ENCODE data around the gene COL5A1. TPM values are rescaled to one million over a fixed set of nuclear protein-coding genes. Genes with fewer than 3 reads are reported as not detected.

COL5A1 gene
- total RNA-seq, 4 donors from 2014 or later = 1.6 to 2.8 (median 2.3) TPM

GRCh38 chr9:134688231-134688630, 46.6 kb downstream of the COL5A1 start:
- in situ Hi-C loops (cut with MboI; ENCODE audit: low sequenced_read_pairs in 4 of 4) (no loop called here), intact Hi-C loops (cut with DNase I; ENCODE audit: low total_unique reads) (no loop called here)

GRCh38 chr9:134688661-134689320, 47.2 kb downstream of the COL5A1 start:
- Histone ChIP-seq H3K36me3 (no peaks in the 10 kb centered on the region), H3K4me3 (no peak overlapping the region), H3K27me3 (no peaks in the 10 kb centered on the region), H3K4me1 (no peaks in the 10 kb centered on the region), H3K27ac (no peak overlapping the region), H3K9me3 (no peaks in the 10 kb centered on the region)
- intact Hi-C loops (cut with DNase I; ENCODE audit: low total_unique reads) = no loop called here
- no peak for ATAC-seq
- no peak for DNase-seq
- no peak for TF ChIP-seq POLR2A (IDR thresholded peaks at IDR 0.05)
- TF ChIP-seq CTCF (IDR thresholded peaks at IDR 0.05 in 4 of 5, conservative IDR thresholded peaks at IDR 0.05 in 1 of 5) = no peak
- in situ Hi-C loops (cut with MboI; ENCODE audit: low sequenced_read_pairs in 4 of 4) = no loop called here

More at GRCh38 chr9:134688231-134688630, 46.6 kb downstream of the COL5A1 start:
- no peaks in the 10 kb centered on the region for H3K9me3 ChIP-seq
- H3K4me3 ChIP-seq = no peak overlapping the region
- DNase-seq = no peak
- no peaks in the 10 kb centered on the region for H3K27me3 ChIP-seq
- H3K4me1 ChIP-seq = no peaks in the 10 kb centered on the region
- no peaks in the 10 kb centered on the region for H3K36me3 ChIP-seq
- no peak for ATAC-seq
- TF ChIP-seq POLR2A (IDR thresholded peaks at IDR 0.05) (no peak), CTCF (IDR thresholded peaks at IDR 0.05 in 4 of 5, conservative IDR thresholded peaks at IDR 0.05 in 1 of 5) (no peak)
- no peak overlapping the region for H3K27ac ChIP-seq

DNA sequence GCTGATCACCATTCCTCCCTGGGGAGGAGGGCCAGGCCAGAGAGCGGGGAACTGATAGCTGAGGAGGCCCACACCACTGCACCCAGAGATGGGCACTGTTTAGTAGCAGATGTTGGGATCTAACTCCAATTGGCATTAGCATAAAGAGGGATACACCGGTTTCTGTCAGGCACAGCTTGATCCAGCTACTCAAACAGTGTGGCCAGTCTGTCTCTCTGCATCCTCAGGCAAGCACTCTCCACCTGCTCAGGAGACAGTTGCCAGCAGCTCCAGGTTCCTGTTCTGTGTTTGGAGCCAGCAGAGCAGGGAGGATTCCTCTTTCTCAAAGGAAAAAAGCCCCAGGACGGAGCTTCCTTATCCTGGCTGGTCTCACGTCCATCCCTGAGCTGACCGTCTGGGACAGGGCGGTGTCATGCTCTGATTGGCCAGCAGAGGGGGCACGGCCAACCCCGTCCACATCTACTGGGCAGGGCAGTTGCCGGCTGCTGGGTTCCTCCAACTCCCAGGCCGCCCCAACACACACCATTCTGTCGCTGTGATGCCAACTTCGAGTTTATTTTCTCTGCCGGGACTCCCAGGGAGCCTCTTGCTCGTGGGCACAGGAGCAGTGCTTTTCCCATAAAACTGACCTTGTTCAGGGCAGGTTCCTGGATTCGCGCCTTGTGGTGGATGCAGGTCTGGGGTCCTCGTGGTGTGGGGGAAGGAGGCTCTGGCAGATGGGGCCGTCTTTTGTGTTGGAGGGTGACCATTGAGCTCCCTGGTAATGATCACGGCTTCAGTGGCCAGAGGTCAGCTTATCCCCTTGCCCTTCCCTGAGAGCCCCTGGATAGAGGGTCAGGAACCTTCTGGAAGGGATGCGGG, 47.9 kb downstream of the COL5A1 start:
- H3K27ac ChIP-seq = no peak overlapping the region
- H3K9me3 ChIP-seq = no peaks in the 10 kb centered on the region
- no peaks in the 10 kb centered on the region for H3K4me1 ChIP-seq
- no peak overlapping the region for H3K4me3 ChIP-seq
- H3K27me3 ChIP-seq = no peaks in the 10 kb centered on the region
- intact Hi-C loops (cut with DNase I; ENCODE audit: low total_unique reads) = no loop called here
- ATAC-seq (peak in 1 of 2 donors; percentile 79), DNase-seq (peak; percentile 36 to 57)
- in situ Hi-C loops (cut with MboI; ENCODE audit: low sequenced_read_pairs in 4 of 4) = loop anchor here in 1 of 4 donors (10.0 kb wide), 1 partner anchor 55 kb away; no protein-coding TSS in a partner anchor
- TF ChIP-seq CTCF (IDR thresholded peaks at IDR 0.05 in 4 of 5, conservative IDR thresholded peaks at IDR 0.05 in 1 of 5) = peak; percentile 27 to 68 (median 66)
- no peak for TF ChIP-seq POLR2A (IDR thresholded peaks at IDR 0.05)
- no peaks in the 10 kb centered on the region for H3K36me3 ChIP-seq

- intact Hi-C loops (cut with DNase I; ENCODE audit: low total_unique reads) = no loop called here
- DNase-seq = no peak
These were observed 48.7 kb downstream of the COL5A1 start for GRCh38 chr9:134690301-134690751.

More at GRCh38 chr9:134690301-134690751, 48.7 kb downstream of the COL5A1 start:
- TF ChIP-seq CTCF (IDR thresholded peaks at IDR 0.05 in 4 of 5, conservative IDR thresholded peaks at IDR 0.05 in 1 of 5) (no peak), POLR2A (IDR thresholded peaks at IDR 0.05) (no peak)
- Histone ChIP-seq H3K4me3 (no peak overlapping the region), H3K27ac (no peak overlapping the region), H3K36me3 (no peaks in the 10 kb centered on the region), H3K27me3 (peaks cover 0 to 4% (median 0%) of the 10 kb centered on the region in 3 donors), H3K9me3 (no peaks in the 10 kb centered on the region), H3K4me1 (no peaks in the 10 kb centered on the region)
- in situ Hi-C loops (cut with MboI; ENCODE audit: low sequenced_read_pairs in 4 of 4) = loop anchor here in 1 of 4 donors (10.0 kb wide), 1 partner anchor 54 kb away; no protein-coding TSS in a partner anchor
- ATAC-seq = no peak
